Liver (tissue), 3 donors: Measurements from ENCODE around the gene MTHFS.
A peak's percentile ranks its signal among the peaks of the same experiment; 100 is the strongest.

ENCODE experiments used
- CTCF ChIP-seq: fragments of 150-350 bp; IDR thresholded peaks from 2 replicates; pipeline ENCODE4 v1.5.1; 2017; ENCODE audit warnings: improper control_type of control experiment, low read depth, low read length; ENCODE audit not compliant: missing input control
- JUND ChIP-seq, 2 donors: IDR thresholded peaks; 2 replicates each; pipeline ENCODE4 v1.6.1; 2016; ENCODE audit warnings: antibody characterized with exemption in 2 of 2
- MAX ChIP-seq: IDR thresholded peaks from 2 replicates; pipeline ENCODE4 v1.6.1; 2016; ENCODE audit warnings: antibody characterized with exemption
- donor health status: healthy.
- donor health status: healthy.

GRCh38 chr15:79923515-79924169, 26.8 kb upstream of the MTHFS start:
- TF ChIP-seq CTCF (no peak), JUND (IDR thresholded peaks at IDR 0.05) (peak; percentile 17 to 44), MAX (no peak)
